K562 (cell line): ENCODE results near the gene GALNT7. TPM values are rescaled to one million over a fixed set of nuclear protein-coding genes. Genes with fewer than 3 reads are reported as not detected.
A peak's percentile ranks its signal among the peaks of the same experiment; 100 is the strongest.

Experiments used
- ATAC-seq: fragments of 200-7000 bp; cut with Tn5 transposase; 3 replicates; pipeline ENCODE4 v1.9.1; 2020; ENCODE audit warnings: moderate library complexity
- BruUV-seq: library from RNA; stranded (reverse); fragments of 400-500 nt; replicated peaks from 2 replicates; lab custom pipeline; 2021; lab: Mats Ljungman, UMichigan
- CTCF ChIA-PET: fragments of 300-600 bp; formaldehyde crosslinking; extraction: SDS; loops from one replicate; lab custom pipeline; 2021; ENCODE audit warnings: low intra/inter-chr PET ratio; lab: Yijun Ruan, JAX
- POLR2A ChIA-PET: fragments of 300-600, 350-650 bp; sonication (Branson Sonifier 250); formaldehyde crosslinking; extraction: SDS; loops from one replicate; lab custom pipeline; 2021; ENCODE audit warnings: antibody characterized with exemption, inconsistent platforms; lab: Yijun Ruan, JAX
- DNase-seq, 4 experiments: peaks; one replicate each; pipeline versions ENCODE4 v3.0.0 to v3.0.0-alpha.2; 2011 to 2018; ENCODE audit warnings: low spot score in 3 of 4, mixed read lengths in 3 of 4; ENCODE audit errors: extremely low read depth in 1 of 4
- FAIRE-seq: peaks from 2 replicates; lab custom pipeline; 2011; peaks lifted over from hg19 to GRCh38; lab: Jason Lieb, UNC
- H2AFZ ChIP-seq: 2 replicates; pipeline ENCODE4 v1.6.0; 2011; ENCODE audit warnings: low read depth, low read length, control low read depth, inconsistent platforms
- H3K27ac ChIP-seq: fragments of 200-600 bp; 3 replicates; pipeline ENCODE4 v1.8.0; 2011; ENCODE audit warnings: low read depth, mild to moderate bottlenecking, control low read depth, inconsistent platforms, low read length, moderate library complexity, mixed read lengths; ENCODE audit errors: extremely low read depth
- H3K27me3 ChIP-seq, 2 experiments: fragments of 300-600 bp in 1 of 2; 2 replicates in 1 of 2; 3 replicates in 1 of 2; pipeline versions ENCODE4 v1.6.0 to v1.8.0; 2011; ENCODE audit warnings: inconsistent platforms in 2 of 2, low read length in 2 of 2, mild to moderate bottlenecking in 1 of 2, mixed read lengths in 1 of 2, moderate library complexity in 1 of 2; ENCODE audit not compliant: control insufficient read depth in 2 of 2, insufficient read depth in 2 of 2
- H3K36me3 ChIP-seq: fragments of 300-600 bp; 3 replicates; pipeline ENCODE4 v1.8.0; 2011; ENCODE audit warnings: mild to moderate bottlenecking, low read length, inconsistent platforms; ENCODE audit not compliant: control insufficient read depth, insufficient read depth
- H3K4me1 ChIP-seq, 2 experiments: fragments of 200-600 bp in 1 of 2; replicated peaks in 1 of 2; 2 replicates in 1 of 2; 3 replicates in 1 of 2; pipeline versions ENCODE4 v1.5.1 to v1.8.0; 2011; ENCODE audit warnings: inconsistent platforms in 2 of 2, low read length in 2 of 2, mild to moderate bottlenecking in 1 of 2, mixed read lengths in 1 of 2, moderate library complexity in 1 of 2; ENCODE audit not compliant: control insufficient read depth in 2 of 2, insufficient read depth in 2 of 2
- H3K4me2 ChIP-seq: 2 replicates; pipeline ENCODE4 v1.6.1; 2011; ENCODE audit warnings: low read length, control low read depth, inconsistent platforms, mixed read lengths; ENCODE audit not compliant: insufficient read depth
- H3K4me3 ChIP-seq: fragments of 200-600 bp; sonication (generic), shearing (Covaris generic); 2 replicates; pipeline ENCODE4 v1.5.1; 2016; ENCODE audit warnings: control low read depth, inconsistent platforms
- H3K79me2 ChIP-seq: fragments of 200-600 bp; 3 replicates; pipeline ENCODE4 v1.8.0; 2011; ENCODE audit warnings: low read length, inconsistent platforms; ENCODE audit not compliant: control insufficient read depth, insufficient read depth
- H3K9ac ChIP-seq, 2 experiments: 2 replicates each; pipeline versions ENCODE4 v1.6.0 to v1.6.1; 2011; ENCODE audit warnings: low read depth in 2 of 2, low read length in 2 of 2, control low read depth in 1 of 2, inconsistent platforms in 1 of 2, mild to moderate bottlenecking in 1 of 2, mixed read lengths in 1 of 2; ENCODE audit not compliant: insufficient read depth in 1 of 2
- H3K9me1 ChIP-seq: one replicate; pipeline ENCODE4 v1.6.0; 2011; ENCODE audit warnings: inconsistent platforms, mild to moderate bottlenecking, low read length, moderate library complexity; ENCODE audit not compliant: control insufficient read depth, insufficient read depth
- H3K9me3 ChIP-seq: replicated peaks from 2 replicates; pipeline ENCODE4 v1.5.1; 2011; ENCODE audit warnings: low read depth, low read length, inconsistent platforms; ENCODE audit not compliant: control insufficient read depth, insufficient read depth
- H4K20me1 ChIP-seq: replicated peaks from 2 replicates; pipeline ENCODE4 v1.6.1; 2011; ENCODE audit warnings: low read length, inconsistent platforms, mixed read lengths; ENCODE audit not compliant: control insufficient read depth, insufficient read depth
- COPS2 ChIP-seq: fragments of 450-650 bp; conservative IDR thresholded peaks from 2 replicates; pipeline ENCODE4 v1.6.1; 2016; ENCODE audit warnings: mild to moderate bottlenecking, moderate library complexity
- E4F1 ChIP-seq: fragments of 250-450 bp; sonication (Bioruptor Pico); IDR thresholded peaks from 2 replicates; pipeline ENCODE4 v1.5.0; 2021; ENCODE audit warnings: mild to moderate bottlenecking, borderline replicate concordance
- TCF15 ChIP-seq: fragments of 250-450 bp; sonication (Bioruptor Pico); IDR thresholded peaks from 2 replicates; pipeline ENCODE4 v1.8.0; 2022; ENCODE audit warnings: moderate library complexity, mild to moderate bottlenecking, inconsistent platforms
- ZKSCAN1 ChIP-seq: fragments of 150-350 bp; IDR thresholded peaks from 2 replicates; pipeline ENCODE4 v1.6.1; 2016; ENCODE audit warnings: low read depth, low read length
- ZNF311 ChIP-seq: fragments of 250-450 bp; sonication (Bioruptor Pico); IDR thresholded peaks from 2 replicates; pipeline ENCODE4 v1.4.0; 2020; ENCODE audit warnings: mild to moderate bottlenecking, moderate library complexity
- ZNF57 ChIP-seq: fragments of 450-650 bp; formaldehyde crosslinking; IDR thresholded peaks from 2 replicates; pipeline ENCODE4 v1.4.0; 2020; ENCODE audit warnings: mild to moderate bottlenecking, moderate library complexity
- WGBS: fragments of 100-300 bp; shearing (Covaris generic); methylation state at CpG from one replicate; pipeline ENCODE4 v1.1.6; 2016; ENCODE audit warnings: low coverage, mixed read lengths; ENCODE audit not compliant: insufficient coverage; ENCODE audit errors: missing lambda C conversion rate; 5-methylcytosine and 5-hydroxymethylcytosine counted together
- in situ Hi-C: fragments of 300-500 bp; cut with MboI; formaldehyde crosslinking; loops from 4 replicates; pipeline ENCODE4 v1.15.0; 2018; ENCODE audit warnings: inconsistent platforms, mixed read lengths
- intact Hi-C: fragments of 100-400 bp; cut with micrococcal nuclease; formaldehyde crosslinking; loops from 2 replicates; pipeline ENCODE4 v1.14.2; 2022
- polyA plus RNA-seq, 8 experiments: library from polyadenylated mRNA; depleted of rRNA in 4 of 8; stranded (reverse) in 5 of 8; unstranded in 3 of 8; fragments of >200 nt; fragmentation: Nextera tagmentation in 2 of 8; fragmentation: Illumina TruSeq in 1 of 8; extraction: Ambion mirVana in 2 of 8; extraction: Trizol in 1 of 8; gene quantifications; 2 replicates each; pipeline versions ENCODE4 v1.2.1 to v1.2.3, GENCODE V29; 2011 to 2014; ENCODE audit warnings: inconsistent platforms in 1 of 8, missing spikeins in 1 of 8
- total RNA-seq, 7 experiments: library from RNA; depleted of rRNA in 6 of 7; stranded (reverse); fragments of >200 nt in 6 of 7; fragmentation: Illumina TruSeq in 2 of 7; extraction: Trizol in 2 of 7; gene quantifications; 2 replicates each; pipeline versions ENCODE4 v1.2.1 to v1.2.3, GENCODE V29; 2011 to 2021; ENCODE audit warnings: low replicate concordance in 1 of 7
- TF ChIP-seq, protein P1 (sequence below): sonication (generic); formaldehyde crosslinking; IDR thresholded peaks from 2 replicates; pipeline ENCODE4 v1.9.0; 2022; ENCODE audit warnings: mild to moderate bottlenecking, missing genetic modification reagents
- TF ChIP-seq, protein P2 (sequence below): IDR thresholded peaks from 2 replicates; pipeline ENCODE4 v1.6.1; 2012; ENCODE audit warnings: low read depth, low read length, improper control_type of control experiment, borderline replicate concordance

GALNT7 gene
- total and polyA plus RNA-seq, 9 of the 15 experiments (the other 6 are each of a cell fraction or from before 2014, with no cell fraction given) = 16.7 to 38.7 (median 31.1) TPM

DNA sequence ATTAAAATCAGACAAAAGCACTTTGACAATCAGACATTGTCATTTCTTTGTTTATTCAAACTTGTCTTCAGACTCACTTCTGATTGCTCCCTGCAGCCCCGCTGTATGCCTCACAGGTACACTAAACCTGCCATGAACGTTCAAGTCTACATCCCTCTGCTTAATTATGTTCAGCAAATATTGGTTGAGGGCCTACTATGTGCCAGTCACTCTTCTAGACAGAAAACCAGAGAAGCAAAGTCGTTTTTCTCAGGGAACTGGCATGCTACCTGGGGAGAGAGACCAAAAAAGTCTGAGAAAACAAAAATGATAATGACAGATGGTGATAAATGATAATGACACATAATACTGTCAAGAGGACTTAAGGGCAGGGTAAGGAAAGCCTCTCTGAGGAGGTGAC, 146.1 kb downstream of the GALNT7 start:
- Histone ChIP-seq H3K27me3 (no peaks in the 10 kb centered on the region), H3K4me1 (no peaks in the 10 kb centered on the region; a peak in 1 of 5 replicates), H3K27ac (no peak overlapping the region), H3K4me3 (no peak overlapping the region), H3K9me1 (no peaks in the 10 kb centered on the region), H2AFZ (no peak overlapping the region), H3K79me2 (no peaks in the 10 kb centered on the region), H3K9ac (no peak overlapping the region), H4K20me1 (no peaks in the 10 kb centered on the region), H3K36me3 (peaks cover 50% of the 10 kb centered on the region), H3K4me2 (no peak overlapping the region), H3K9me3 (no peaks in the 10 kb centered on the region)
- 53% methylated on average over 3 of the region's 3 CpGs for WGBS
- CTCF ChIA-PET = no interaction called here
- TF ChIP-seq COPS2 = no peak
- peak; percentile 91 for TF ChIP-seq ZKSCAN1
- TF ChIP-seq, protein P1, sequence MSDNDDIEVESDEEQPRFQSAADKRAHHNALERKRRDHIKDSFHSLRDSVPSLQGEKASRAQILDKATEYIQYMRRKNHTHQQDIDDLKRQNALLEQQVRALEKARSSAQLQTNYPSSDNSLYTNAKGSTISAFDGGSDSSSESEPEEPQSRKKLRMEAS = no peak
- ATAC-seq (no peak), FAIRE-seq (no peak), DNase-seq (no peak)
- intact Hi-C loops (no loop called here), in situ Hi-C loops (loop anchor here (5.0 kb wide), 1 partner anchor 103 kb away; no protein-coding TSS in a partner anchor)
- POLR2A ChIA-PET = no interaction called here
- no TSS peak for BruUV-seq

- ChIA-PET POLR2A (interaction anchor here (0.9 to 1.9 kb wide), 3 partner anchors 14 to 74 kb away, joined by 3 to 4 read pairs (median 3); partner anchors contain the start of gene HMGB2), CTCF (interaction anchor here (4.7 kb wide), 1 partner anchor 100 kb away, joined by 57 read pairs; no protein-coding TSS in a partner anchor)
- in situ Hi-C loops = loop anchor here (5.0 kb wide), 1 partner anchor 101 kb away; no protein-coding TSS in a partner anchor
- H3K36me3 ChIP-seq = peaks cover 53% of the 10 kb centered on the region
- no peak overlapping the region for H3K4me3 ChIP-seq
- no peak overlapping the region for H3K4me2 ChIP-seq
- no TSS peak for BruUV-seq
- no peaks in the 10 kb centered on the region; a peak in 1 of 5 replicates for H3K4me1 ChIP-seq
- peak; percentile 25; the same call in 2 of the 3 replicates for ATAC-seq
- no peaks in the 10 kb centered on the region for H3K9me1 ChIP-seq
- no peak overlapping the region for H3K27ac ChIP-seq
- H2AFZ ChIP-seq = no peak overlapping the region
- no peak overlapping the region for H3K9ac ChIP-seq
- no peaks in the 10 kb centered on the region for H3K27me3 ChIP-seq
- WGBS = 84% methylated on average over 1 of the region's 2 CpGs
- no peak for FAIRE-seq
- no peaks in the 10 kb centered on the region for H3K9me3 ChIP-seq
- H4K20me1 ChIP-seq = no peaks in the 10 kb centered on the region
- intact Hi-C loops = no loop called here
- DNase-seq = no peak
- H3K79me2 ChIP-seq = no peaks in the 10 kb centered on the region
- no peak for TF ChIP-seq ZNF57 (CRISPR knock-in tag)
- TF ChIP-seq, protein P2, sequence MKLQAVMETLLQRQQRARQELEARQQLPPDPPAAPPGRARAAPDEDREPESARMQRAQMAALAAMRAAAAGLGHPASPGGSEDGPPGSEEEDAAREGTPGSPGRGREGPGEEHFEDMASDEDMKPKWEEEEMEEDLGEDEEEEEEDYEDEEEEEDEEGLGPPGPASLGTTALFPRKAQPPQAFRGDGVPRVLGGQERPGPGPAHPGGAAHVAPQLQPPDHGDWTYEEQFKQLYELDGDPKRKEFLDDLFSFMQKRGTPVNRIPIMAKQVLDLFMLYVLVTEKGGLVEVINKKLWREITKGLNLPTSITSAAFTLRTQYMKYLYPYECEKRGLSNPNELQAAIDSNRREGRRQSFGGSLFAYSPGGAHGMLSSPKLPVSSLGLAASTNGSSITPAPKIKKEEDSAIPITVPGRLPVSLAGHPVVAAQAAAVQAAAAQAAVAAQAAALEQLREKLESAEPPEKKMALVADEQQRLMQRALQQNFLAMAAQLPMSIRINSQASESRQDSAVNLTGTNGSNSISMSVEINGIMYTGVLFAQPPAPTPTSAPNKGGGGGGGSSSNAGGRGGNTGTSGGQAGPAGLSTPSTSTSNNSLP = no peak
- TF ChIP-seq TCF15 (CRISPR knock-in tag) = no peak
- TF ChIP-seq ZNF311 (CRISPR knock-in tag) = no peak
- TF ChIP-seq E4F1 (CRISPR knock-in tag) = no peak
Observed at GRCh38 chr4:173316060-173316459, 147.4 kb downstream of the GALNT7 start.
